ENCODE measurements around the gene WDR88.
"Not testable (repeated sequence)": the region's sequence is repeated elsewhere in the genome, so short reads cannot be mapped to it uniquely, and the experiment has no call there.

The WDR88 gene

GRCh38 chr19:33217881-33218280 is 86.0 kb downstream of the WDR88 start:
- ATAC-seq = no peak
- no peak for DNase-seq
- no peaks in the 10 kb centered on the region for H3K9me3 Mint-ChIP-seq
- no peaks in the 10 kb centered on the region for H3K4me1 Mint-ChIP-seq
- H3K27ac Mint-ChIP-seq = peak overlapping the region in 1 of 2 donors; percentile 42
- H3K27me3 Mint-ChIP-seq = peaks cover 18% of the 10 kb centered on the region
- no peak overlapping the region for H3K4me3 Mint-ChIP-seq

GRCh38 chr19:33219261-33219815 is 87.4 kb downstream of the WDR88 start:
- Mint-ChIP-seq H3K9me3 (no peaks in the 10 kb centered on the region), H3K4me1 (no peaks in the 10 kb centered on the region), H3K27ac (no peak overlapping the region), H3K4me3 (no peak overlapping the region), H3K27me3 (peaks cover 33% of the 10 kb centered on the region)
- ATAC-seq = no peak
- no peak for DNase-seq

GRCh38 chr19:33220115-33220514 is 88.2 kb downstream of the WDR88 start:
- Mint-ChIP-seq H3K4me1 (no peaks in the 10 kb centered on the region), H3K27me3 (peaks cover 40% of the 10 kb centered on the region), H3K27ac (no peak overlapping the region), H3K9me3 (no peaks in the 10 kb centered on the region), H3K4me3 (no peak overlapping the region)
- DNase-seq (no peak), ATAC-seq (no peak)

- no peak for DNase-seq
- Mint-ChIP-seq H3K4me3 (no peak overlapping the region), H3K9me3 (no peaks in the 10 kb centered on the region), H3K4me1 (peaks cover under 1% of the 10 kb centered on the region), H3K27me3 (peaks cover 45% of the 10 kb centered on the region), H3K27ac (no peak overlapping the region)
- no peak for ATAC-seq
Observed at GRCh38 chr19:33220735-33221134, 88.8 kb downstream of the WDR88 start.

GRCh38 chr19:33221638-33222037 is 89.7 kb downstream of the WDR88 start:
- H3K4me3 Mint-ChIP-seq = no peak overlapping the region
- H3K27me3 Mint-ChIP-seq = peaks cover 54% of the 10 kb centered on the region

GRCh38 chr19:33222255-33222654 is 90.3 kb downstream of the WDR88 start:
- not testable (repeated sequence) for H3K27ac Mint-ChIP-seq, H3K4me3 Mint-ChIP-seq, DNase-seq, H3K9me3 Mint-ChIP-seq, H3K4me1 Mint-ChIP-seq, ATAC-seq
- peaks cover 60% of the 10 kb centered on the region for H3K27me3 Mint-ChIP-seq

More at GRCh38 chr19:33221638-33222037, 89.7 kb downstream of the WDR88 start:
- Mint-ChIP-seq H3K4me1 (peaks cover 9% of the 10 kb centered on the region), H3K27ac (no peak overlapping the region), H3K9me3 (no peaks in the 10 kb centered on the region)
- ATAC-seq (no peak), DNase-seq (no peak)

- Mint-ChIP-seq H3K27ac (no peak overlapping the region), H3K4me1 (peaks cover 10% of the 10 kb centered on the region), H3K4me3 (peak overlapping the region; percentile 7 to 29), H3K27me3 (peaks cover 76% of the 10 kb centered on the region), H3K9me3 (peaks cover 18% of the 10 kb centered on the region in 2 donors)
- ATAC-seq (no peak), DNase-seq (no peak)
Observed at GRCh38 chr19:33224694-33225457, 93.0 kb downstream of the WDR88 start.
